HCT116 (cell line): Measurements from ENCODE around the gene WNT1. TPM values are rescaled to one million over a fixed set of nuclear protein-coding genes. Genes with fewer than 3 reads are reported as not detected.

Source experiments
- ATAC-seq: fragments of 200-7000 bp; cut with Tn5 transposase; 2 replicates; pipeline ENCODE4 v1.9.1; 2020; ENCODE audit warnings: mild to moderate bottlenecking, moderate library complexity
- BruUV-seq: library from RNA; stranded (reverse); fragments of 400-500 nt; replicated peaks from 2 replicates; lab custom pipeline; 2021; lab: Mats Ljungman, UMichigan
- CTCF ChIA-PET: fragments of 300-600 bp; sonication (Branson Sonifier 250); formaldehyde crosslinking; loops from one replicate; lab custom pipeline; 2021; ENCODE audit warnings: antibody characterized with exemption; lab: Charles Lee
- POLR2A ChIA-PET: fragments of 300-600, 350-600 bp; sonication (Branson Sonifier 250); formaldehyde crosslinking; loops from one replicate; lab custom pipeline; 2021; ENCODE audit warnings: antibody characterized with exemption; lab: Charles Lee
- RAD21 ChIA-PET, 2 experiments: fragments of 300-600 bp; sonication (Branson Sonifier 250); formaldehyde crosslinking; loops; one replicate each; lab custom pipeline; 2023; ENCODE audit warnings: low total read pairs in 2 of 2; ENCODE audit not compliant: uncharacterized antibody in 2 of 2, unreplicated experiment in 2 of 2, low non-redundant PET in 1 of 2; lab: Charles Lee
- DNase-seq: peaks from one replicate; pipeline ENCODE4 v3.0.0-alpha.2; 2010; ENCODE audit warnings: low read depth, low spot score
- H2AFZ ChIP-seq: fragments of 200-600 bp; shearing (Covaris generic), sonication (generic); 2 replicates; pipeline ENCODE4 v1.6.1; 2017; ENCODE audit warnings: low read depth, mixed run types, mixed read lengths, antibody characterized with exemption, low read length; ENCODE audit not compliant: poor library complexity, severe bottlenecking
- H3K27ac ChIP-seq: 2 replicates; pipeline ENCODE4 v1.5.1; 2012; ENCODE audit warnings: low read depth, low read length
- H3K27me3 ChIP-seq: fragments of 200-600 bp; sonication (generic); 2 replicates; pipeline ENCODE4 v1.6.1; 2016; ENCODE audit warnings: mixed run types, low read length, mixed read lengths; ENCODE audit not compliant: insufficient read depth
- H3K36me3 ChIP-seq, 2 experiments: fragments of 200-500 bp in 1 of 2; fragments of 200-600 bp in 1 of 2; sonication (Bioruptor generic) in 1 of 2; sonication (generic) in 1 of 2; 2 replicates each; pipeline versions ENCODE4 v1.5.1 to v1.6.1; 2014 to 2016; ENCODE audit warnings: low read length in 2 of 2, inconsistent platforms in 1 of 2, mixed read lengths in 1 of 2, mixed run types in 1 of 2; ENCODE audit not compliant: insufficient read depth in 2 of 2, control insufficient read depth in 1 of 2
- H3K4me1 ChIP-seq, 2 experiments: fragments of 200-600 bp in 1 of 2; sonication (generic) in 1 of 2; 2 replicates each; pipeline versions ENCODE4 v1.5.1 to v1.6.1; 2012 to 2017; ENCODE audit warnings: low read length in 2 of 2, inconsistent platforms in 1 of 2, mild to moderate bottlenecking in 1 of 2, mixed read lengths in 1 of 2, mixed run types in 1 of 2, moderate library complexity in 1 of 2; ENCODE audit not compliant: insufficient read depth in 2 of 2, control insufficient read depth in 1 of 2
- H3K4me2 ChIP-seq: fragments of 200-600 bp; sonication (generic); 2 replicates; pipeline ENCODE4 v1.6.1; 2017; ENCODE audit warnings: mixed run types, low read length, mixed read lengths
- H3K4me3 ChIP-seq, 2 experiments: fragments of 200-600 bp in 1 of 2; sonication (generic) in 1 of 2; replicated peaks in 1 of 2; 2 replicates each; pipeline ENCODE4 v1.5.1; 2011 to 2016; ENCODE audit warnings: low read length in 2 of 2, control low read depth in 1 of 2, low read depth in 1 of 2, mild to moderate bottlenecking in 1 of 2, mixed read lengths in 1 of 2, mixed run types in 1 of 2
- H3K79me2 ChIP-seq: fragments of 200-600 bp; sonication (generic); 2 replicates; pipeline ENCODE4 v1.6.1; 2017; ENCODE audit warnings: mild to moderate bottlenecking, mixed run types, low read length, moderate library complexity, mixed read lengths; ENCODE audit not compliant: insufficient read depth
- H3K9ac ChIP-seq: fragments of 200-600 bp; sonication (generic); 2 replicates; pipeline ENCODE4 v1.6.1; 2016; ENCODE audit warnings: low read length, mixed read lengths
- H3K9me2 ChIP-seq: fragments of 200-600 bp; sonication (generic), shearing (Covaris generic); 2 replicates; pipeline ENCODE4 v1.6.1; 2017; ENCODE audit warnings: mixed run types, mild to moderate bottlenecking, moderate library complexity; ENCODE audit not compliant: insufficient read depth
- H3K9me3 ChIP-seq, 2 experiments: fragments of 200-500 bp in 1 of 2; fragments of 200-600 bp in 1 of 2; sonication (Bioruptor generic) in 1 of 2; sonication (generic) in 1 of 2; 2 replicates each; pipeline ENCODE4 v1.6.1; 2014 to 2017; ENCODE audit warnings: low read length in 2 of 2, mixed read lengths in 2 of 2, inconsistent platforms in 1 of 2, low read depth in 1 of 2, mild to moderate bottlenecking in 1 of 2, mixed run types in 1 of 2, moderate library complexity in 1 of 2; ENCODE audit not compliant: control insufficient read depth in 1 of 2, insufficient read depth in 1 of 2
- H4K20me1 ChIP-seq: fragments of 200-600 bp; sonication (generic), shearing (Covaris generic); 2 replicates; pipeline ENCODE4 v1.6.1; 2017; ENCODE audit warnings: mixed run types, mild to moderate bottlenecking, moderate library complexity; ENCODE audit not compliant: insufficient read depth
- FOSL1 ChIP-seq: IDR thresholded peaks from 2 replicates; pipeline ENCODE4 v1.6.1; 2012; ENCODE audit warnings: low read depth
- SRF ChIP-seq: IDR thresholded peaks from 2 replicates; pipeline ENCODE4 v1.6.1; 2012; ENCODE audit warnings: low read depth
- TCF7L2 ChIP-seq: IDR thresholded peaks from 2 replicates; pipeline ENCODE4 v1.7.0; 2011; ENCODE audit warnings: borderline replicate concordance, inconsistent platforms; ENCODE audit not compliant: insufficient read depth, insufficient read length; ENCODE audit errors: extremely low read depth
- ZNF274 ChIP-seq: fragments of 200-500 bp; sonication (Bioruptor generic); IDR thresholded peaks from 2 replicates; pipeline ENCODE4 v1.6.1; 2014; ENCODE audit warnings: mild to moderate bottlenecking, low read depth, low read length, inconsistent platforms
- intact Hi-C: fragments of 100-400 bp; cut with micrococcal nuclease; formaldehyde crosslinking; loops from 2 replicates; pipeline ENCODE4 v1.10.0; 2022
- total RNA-seq: library from RNA; stranded (reverse); gene quantifications from one replicate; pipeline ENCODE4 v1.2.1, GENCODE V29; 2021; ENCODE audit not compliant: unreplicated experiment

The WNT1 gene
- total RNA-seq, 1 experiment from 2014 or later, result not detected

DNA sequence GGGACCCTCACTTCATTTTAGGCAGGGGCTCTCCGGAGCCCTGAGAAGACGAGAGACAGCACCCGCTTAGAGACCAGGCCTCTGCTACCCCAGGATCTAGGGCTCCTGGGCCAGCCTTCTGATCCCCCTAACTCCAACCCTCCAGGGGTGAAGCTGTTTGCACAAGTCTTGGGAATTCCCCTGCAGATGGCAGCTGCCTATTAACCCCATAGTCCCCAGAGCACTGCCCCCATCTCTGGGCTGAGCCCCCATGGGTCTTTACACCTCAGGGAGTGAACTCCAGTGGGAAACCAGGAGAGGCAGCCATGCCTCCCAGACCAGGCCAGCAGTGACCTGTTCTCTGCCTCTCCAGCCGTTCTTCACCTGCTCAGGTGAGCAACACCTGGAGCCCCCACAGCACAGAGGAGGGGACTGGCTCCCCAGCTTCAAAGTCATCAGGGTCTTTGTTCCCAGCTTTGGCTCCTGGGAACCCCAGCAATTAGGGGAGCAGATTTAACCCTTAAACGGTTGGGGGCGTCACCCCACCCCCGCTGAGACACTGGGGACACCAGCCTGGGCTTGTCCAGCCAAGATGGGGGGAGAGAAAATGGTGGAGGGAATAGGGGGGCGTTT is 8.9 kb upstream of the WNT1 start (continued):
- TF ChIP-seq FOSL1 (no peak), TCF7L2 (no peak)

DNA sequence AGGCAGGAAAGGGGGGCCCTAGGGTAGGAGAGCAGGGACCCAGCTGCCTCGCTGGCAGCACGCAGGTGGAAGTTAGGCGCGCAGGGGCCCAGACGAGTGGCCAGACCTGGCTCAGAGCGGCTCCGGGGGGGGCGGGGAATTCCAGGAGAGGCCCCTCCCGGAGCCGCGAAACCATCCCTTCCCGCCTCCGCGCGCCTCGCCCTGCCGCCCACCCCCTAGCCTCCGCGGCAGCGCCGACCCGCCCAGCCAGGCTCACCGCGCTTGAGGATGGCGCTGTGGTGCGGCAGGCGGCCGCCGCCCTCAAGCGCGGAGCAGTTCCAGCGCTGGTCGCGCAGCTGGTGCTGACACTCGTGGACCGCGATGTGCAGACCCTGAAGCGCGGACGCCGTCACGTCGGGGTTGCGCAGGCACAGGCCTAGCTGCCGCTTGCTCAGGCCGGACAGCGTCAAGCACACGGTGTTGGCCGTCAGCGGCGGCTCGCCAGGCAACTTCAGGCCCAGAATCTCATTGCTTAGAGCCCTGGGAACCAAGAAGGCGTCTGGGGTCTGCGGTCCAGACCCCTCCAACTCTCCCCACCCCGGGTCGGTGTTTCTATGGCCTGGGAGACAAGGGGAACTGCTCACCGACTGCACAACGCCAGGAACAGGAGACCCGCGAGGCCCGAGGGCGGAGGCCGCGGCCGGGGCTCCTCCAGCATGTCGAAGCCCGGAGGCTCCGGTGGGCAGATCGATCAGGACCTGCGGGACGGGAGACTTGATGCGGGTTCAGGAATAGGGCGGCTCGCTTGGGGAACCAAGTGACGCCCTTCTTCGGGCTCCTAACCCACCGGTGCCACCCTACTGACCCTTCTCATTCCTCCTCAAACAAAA is 8.1 kb upstream of the WNT1 start:
- ATAC-seq (no peak), DNase-seq (no peak)
- Histone ChIP-seq H3K27ac (no peak overlapping the region; the same call in 1 of the 2 replicates), H3K36me3 (no peaks in the 10 kb centered on the region), H3K9me3 (no peaks in the 10 kb centered on the region), H3K9ac (peak overlapping the region; percentile 87), H3K4me3 (peak overlapping the region; percentile 52 to 82), H3K79me2 (peaks cover 9% of the 10 kb centered on the region; the same call in 1 of the 2 replicates), H3K4me1 (peaks cover 6 to 20% of the 10 kb centered on the region in 2 experiments; a peak in 3 of 4 replicates), H3K4me2 (peak overlapping the region; percentile 99), H3K9me2 (no peaks in the 10 kb centered on the region), H4K20me1 (no peaks in the 10 kb centered on the region), H2AFZ (no peak overlapping the region), H3K27me3 (no peaks in the 10 kb centered on the region)
- no TSS peak for BruUV-seq
- intact Hi-C loops, result no loop called here
- POLR2A ChIA-PET, result no interaction called here
- RAD21 ChIA-PET, result no interaction called here
- no peak for TF ChIP-seq ZNF274
- TF ChIP-seq SRF, result no peak
- CTCF ChIA-PET, result no interaction called here
